Activated CD4-positive, alpha-beta T cell treated with anti-CD3 and anti-CD28 coated beads, Interleukin-2, amount 50 U/mL, for 1 hour (primary cell): ENCODE measurements around the gene SH3YL1.

ENCODE experiments used
- DNase-seq: peaks from one replicate; pipeline ENCODE4 v3.0.0-alpha.2; 2020

SH3YL1 gene

GRCh38 chr2:255195-255594 is 8.6 kb downstream of the SH3YL1 start:
- DNase-seq = no peak

DNA sequence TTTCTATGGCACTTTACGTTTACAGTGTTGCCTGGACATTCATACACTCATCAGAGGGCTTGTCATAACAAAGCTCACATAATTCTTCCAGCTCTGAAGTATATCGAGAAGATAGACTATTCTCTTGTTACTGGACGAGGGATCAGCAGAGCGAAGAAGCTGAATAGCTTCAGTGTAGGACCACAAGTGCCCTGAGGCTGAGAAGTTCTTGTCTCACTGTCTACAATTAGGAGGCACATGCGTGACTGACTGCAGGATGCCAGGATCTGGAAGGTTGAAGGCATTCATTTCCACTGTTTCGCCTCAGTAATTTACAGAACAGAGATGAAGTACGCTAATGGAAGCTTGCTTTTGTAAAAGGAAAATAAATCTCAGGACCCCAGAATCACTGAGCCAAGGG is 9.6 kb downstream of the SH3YL1 start:
- DNase-seq = no peak

- DNase-seq = no peak
Observed at GRCh38 chr2:253202-253638, 10.6 kb downstream of the SH3YL1 start.

DNA sequence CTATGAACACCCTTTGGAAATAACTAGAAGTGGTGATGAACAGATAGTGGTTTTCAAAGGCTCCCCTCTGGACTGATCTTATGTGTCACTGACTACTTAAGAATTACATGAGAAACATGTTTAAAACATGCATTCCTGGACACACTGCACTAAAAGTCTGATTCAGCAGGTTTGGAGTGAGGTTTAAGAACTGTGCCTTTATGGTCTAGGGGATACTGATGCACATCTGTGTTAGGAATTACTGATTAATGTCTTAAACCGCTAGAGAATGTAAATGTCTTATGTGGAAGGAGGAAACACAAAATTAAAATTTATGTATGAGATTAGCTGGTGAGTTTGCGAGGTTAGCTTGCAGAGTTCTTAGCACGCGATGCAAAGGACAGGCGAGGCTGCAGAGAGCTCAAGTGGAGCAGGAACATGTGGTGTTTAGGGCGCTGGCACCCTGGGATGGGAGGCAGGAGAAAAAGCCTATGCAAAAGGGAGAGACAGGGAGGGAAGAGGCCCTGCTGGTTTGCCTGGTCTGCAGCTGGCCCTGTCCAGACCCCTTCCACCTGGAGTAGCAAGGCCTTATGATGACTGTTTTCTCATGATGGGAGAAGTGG is 11.7 kb downstream of the SH3YL1 start:
- no peak for DNase-seq

- DNase-seq = no peak
Observed at GRCh38 chr2:249538-250042, 14.2 kb downstream of the SH3YL1 start.

DNA sequence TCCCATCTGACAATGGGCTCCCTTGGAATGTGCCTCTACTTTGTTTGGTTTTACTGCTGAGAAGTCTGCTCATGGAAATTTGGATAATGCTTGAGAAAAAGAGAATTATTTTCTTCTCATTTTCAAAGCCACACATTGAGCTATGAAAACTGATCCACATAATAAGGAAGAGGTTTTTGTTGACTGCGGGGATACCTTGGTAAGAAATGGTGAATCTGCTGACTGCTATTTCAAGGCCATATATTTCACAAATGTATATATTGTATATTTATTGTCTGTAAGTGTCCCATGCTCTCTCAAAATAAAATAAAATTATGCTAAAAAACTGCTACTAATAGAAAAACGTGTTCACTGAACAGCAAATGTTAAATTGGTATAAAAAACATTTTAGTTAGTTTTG is 15.1 kb downstream of the SH3YL1 start:
- no peak for DNase-seq

DNA sequence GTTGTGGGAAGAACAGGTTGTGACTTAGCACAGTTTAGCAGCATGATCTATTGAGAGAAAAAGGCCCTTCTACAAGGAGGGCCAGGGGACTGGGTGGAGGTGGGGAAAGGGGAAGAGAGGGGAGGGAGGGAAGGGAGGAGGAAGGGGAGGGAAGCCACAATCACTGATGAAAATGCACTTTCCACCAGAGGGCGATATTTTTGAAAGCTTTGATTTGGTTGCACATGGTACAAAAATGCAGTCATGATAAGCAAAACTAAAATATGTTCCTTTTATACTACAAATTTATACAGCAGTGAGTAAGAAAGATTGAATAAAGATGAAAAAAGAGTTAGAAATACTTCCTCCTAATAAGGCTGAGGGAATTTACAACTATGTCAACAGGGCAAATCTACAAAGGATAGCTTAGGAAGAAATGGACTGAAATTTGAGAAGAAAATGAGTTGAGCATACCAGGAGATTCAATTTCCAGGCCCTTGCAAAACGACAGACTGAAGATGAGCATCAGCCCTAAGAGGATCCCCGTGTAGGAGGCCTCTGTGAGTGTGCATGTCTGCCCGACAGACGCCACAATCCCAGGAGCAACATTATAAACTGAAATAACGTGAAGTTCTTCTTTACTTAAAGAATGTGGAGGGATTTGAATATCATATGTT is 17.2 kb downstream of the SH3YL1 start:
- DNase-seq = no peak

DNA sequence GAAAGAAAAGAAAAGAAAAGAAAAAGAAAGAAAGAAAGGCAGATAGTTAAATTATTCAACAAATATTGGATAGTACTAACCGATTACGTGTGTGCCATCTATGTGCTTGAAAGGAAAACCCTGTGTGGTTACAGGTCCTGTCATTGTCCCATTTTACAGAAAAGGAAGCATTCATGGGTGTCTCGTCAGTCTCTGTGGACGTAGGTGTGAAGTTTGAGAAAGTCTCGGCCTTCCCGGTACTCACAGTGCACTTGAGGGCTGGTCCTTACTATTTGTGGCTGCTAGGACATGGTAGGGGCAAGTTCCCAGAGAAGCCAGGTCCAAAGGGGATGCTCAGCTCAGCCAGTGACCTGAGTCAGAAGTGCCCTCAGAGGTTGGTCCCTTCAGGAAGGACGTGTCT is 19.3 kb downstream of the SH3YL1 start:
- no peak for DNase-seq

DNA sequence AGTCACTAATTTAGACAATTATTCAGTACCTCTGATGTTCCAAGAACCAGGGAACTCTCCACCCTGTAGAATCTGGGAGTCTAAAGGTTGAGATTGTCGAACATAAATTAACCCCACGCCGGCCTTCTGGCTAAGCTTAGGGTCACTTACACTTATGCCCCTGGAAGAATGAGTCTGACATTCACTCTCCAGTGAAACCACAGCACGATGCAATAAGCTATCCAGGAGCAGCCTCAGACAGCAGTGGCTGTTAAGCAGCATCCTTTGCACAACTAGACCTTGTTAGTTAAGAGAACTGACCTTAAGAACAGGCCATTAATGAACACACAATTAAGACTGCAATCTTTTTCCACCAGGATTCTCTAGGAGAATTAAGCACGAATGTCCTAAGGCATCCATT is 25.0 kb downstream of the SH3YL1 start:
- DNase-seq = no peak

DNA sequence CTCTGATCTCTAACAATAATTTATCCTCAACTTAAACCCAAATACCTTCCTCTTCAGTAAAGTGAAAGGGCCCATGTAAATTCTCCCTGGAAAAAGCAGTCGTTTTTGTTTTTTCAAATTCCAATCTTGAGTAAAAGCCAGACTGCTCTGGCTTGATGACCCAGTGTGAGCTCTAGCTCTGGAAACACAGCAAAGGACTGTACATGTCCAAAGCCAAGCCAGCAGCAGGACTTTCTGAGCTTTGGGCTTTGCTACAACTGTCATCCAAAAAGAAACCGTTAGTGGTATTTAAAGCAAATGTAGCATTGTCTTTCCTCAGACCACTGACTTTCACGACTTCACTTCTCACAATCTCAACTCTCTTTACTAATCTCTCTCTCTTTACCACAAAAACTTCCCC is 25.4 kb downstream of the SH3YL1 start:
- DNase-seq = no peak

- no peak for DNase-seq
Observed at GRCh38 chr2:237878-238277, 26.0 kb downstream of the SH3YL1 start.

DNA sequence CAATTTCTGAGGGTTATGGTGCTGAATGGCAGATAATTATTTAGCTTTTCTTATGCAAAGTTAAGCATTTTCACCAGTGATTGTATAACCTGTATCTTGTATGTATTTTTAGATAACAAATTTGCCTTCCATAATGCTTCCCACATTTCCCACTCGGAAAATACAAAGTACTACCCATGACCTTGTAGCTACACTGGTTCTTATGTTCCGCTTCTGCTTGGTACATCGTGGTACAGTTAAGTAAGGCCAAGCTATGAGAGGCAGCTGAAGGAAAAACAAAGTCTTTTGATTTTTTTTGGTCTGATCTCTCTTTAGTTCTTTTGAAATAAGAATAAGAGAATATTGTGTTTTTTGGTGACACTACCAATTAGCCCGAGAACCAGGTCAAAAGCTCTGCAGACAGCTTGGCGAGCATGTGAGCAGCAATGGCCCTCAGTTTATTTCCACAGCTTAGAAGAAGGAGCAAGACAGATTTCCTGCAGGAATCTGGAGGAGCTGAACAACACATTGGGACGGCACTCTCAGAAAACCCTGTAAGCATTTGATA is 26.8 kb downstream of the SH3YL1 start:
- DNase-seq = no peak

GRCh38 chr2:234421-234820 is 29.4 kb downstream of the SH3YL1 start:
- DNase-seq = no peak

DNA sequence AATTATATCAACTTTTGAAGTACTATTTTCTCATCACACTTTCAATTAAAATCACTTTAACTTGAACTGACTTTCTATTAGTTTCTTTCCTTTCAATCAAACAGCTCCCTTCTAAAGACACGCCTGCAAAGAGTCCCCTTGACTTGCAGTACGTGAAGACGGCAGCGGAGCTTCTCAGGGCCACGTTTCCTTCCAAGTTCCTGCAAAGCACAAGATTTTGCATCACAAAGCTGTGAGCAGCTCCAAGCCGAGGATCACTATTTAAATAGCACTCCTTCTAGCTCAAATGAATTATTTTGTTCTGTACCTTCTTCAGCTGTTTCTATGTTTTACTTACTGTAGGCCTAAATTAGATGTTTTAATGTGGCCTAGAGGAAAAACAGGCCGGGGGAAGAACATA is 30.8 kb downstream of the SH3YL1 start:
- DNase-seq = no peak

DNA sequence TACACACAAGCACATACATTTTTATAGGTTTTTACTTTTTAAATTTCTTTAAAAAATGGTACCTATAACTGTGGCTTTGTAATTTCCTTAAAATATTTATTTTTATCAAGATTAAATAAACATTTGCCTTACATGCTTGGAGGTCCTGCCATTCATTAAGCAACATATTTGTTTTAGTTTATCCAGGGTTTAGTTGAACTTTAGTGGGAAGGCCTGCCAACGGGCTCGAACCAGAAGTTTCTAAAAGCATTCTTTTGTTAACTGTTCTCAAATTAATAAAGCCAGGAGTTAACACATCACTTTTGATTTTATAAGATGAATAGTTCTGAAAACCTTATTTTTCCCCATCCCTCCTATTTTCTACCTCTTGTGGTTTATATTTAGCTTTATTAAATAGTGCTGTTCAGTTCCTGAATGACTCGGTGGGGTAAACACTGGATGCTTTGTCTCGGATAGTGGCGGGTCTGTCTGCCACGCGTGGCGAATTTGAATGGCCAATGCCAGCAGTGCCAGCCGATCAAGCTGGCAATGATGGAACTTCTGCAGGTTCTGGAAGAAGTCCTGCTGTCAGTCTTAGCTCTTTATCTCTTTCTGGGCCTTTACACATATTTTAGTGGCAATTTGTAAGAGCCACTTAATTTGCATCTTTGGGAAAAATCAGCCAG is 32.2 kb downstream of the SH3YL1 start:
- DNase-seq = no peak

DNA sequence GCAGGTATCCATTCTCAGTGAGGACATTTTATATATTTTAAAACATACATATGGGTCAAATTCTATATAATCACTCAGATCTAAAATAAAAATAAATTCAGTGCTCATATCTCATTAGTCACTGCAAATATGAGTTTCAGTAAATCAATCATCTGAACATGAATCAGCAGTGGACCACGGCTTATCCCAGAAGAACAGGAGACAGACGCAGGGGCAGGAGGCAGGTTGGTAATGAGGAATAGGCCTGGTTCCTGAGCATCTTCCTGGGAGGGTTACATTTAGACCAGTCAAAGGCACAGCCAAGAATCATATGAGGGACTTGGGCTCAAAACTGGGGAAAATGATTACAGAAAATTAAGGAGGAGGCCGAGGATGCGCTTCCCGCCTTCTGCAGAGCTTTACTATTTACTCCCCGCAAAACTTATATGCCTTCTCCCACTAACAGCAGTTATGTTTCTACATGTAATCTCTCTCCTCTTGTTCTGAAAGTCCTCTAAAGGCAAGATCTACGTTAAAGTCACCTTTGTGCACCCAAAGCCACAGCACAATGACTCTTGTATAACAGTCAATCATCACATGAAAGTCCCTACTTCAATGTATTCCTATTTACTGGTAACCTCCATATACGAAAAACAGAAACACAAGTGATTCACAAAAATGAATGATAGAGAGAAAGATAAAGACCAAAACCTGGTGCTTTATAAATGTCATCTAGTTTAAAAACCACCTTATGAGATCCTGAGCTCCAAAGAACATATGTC is 35.1 kb downstream of the SH3YL1 start:
- DNase-seq = no peak

- DNase-seq = no peak
Observed at GRCh38 chr2:228115-228514, 35.7 kb downstream of the SH3YL1 start.

- DNase-seq = no peak
Observed at GRCh38 chr2:223971-224760, 39.7 kb downstream of the SH3YL1 start.

DNA sequence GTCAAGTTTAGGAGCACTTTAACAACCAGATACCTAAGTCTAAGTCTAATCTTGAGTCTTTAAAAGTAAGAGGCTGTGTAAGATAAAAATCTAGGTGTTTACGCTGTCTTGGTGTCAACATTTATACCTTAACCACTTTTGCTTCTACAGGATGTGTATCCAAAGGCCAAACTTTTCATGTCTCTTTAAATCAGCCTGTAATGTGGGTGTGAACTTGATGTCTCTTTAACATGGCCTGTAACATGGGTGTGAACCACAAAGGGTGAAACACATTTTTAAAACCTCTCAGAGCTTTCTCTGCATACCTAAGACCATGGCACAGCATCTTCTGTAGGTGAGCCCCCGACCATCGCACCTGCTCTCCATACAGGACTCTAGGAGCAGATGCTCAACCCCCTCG is 40.4 kb downstream of the SH3YL1 start:
- no peak for DNase-seq

DNA sequence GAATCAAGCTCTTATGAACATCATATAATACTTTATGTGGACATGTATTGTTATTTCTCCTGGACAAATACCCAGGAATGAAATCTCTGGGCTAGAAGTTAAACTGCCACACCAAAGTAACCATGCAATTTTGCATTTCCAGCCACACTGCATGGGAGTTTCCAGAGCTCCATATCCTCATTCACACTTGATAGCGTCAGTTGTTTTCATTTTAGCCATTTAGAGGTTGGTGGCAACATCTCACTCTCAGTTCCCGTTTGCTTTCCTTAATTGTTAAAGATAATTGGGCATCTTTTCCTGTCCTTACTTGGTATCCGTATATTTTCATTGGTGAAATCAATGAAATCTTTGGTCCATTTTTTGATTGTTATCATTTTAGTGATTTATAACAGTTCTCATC is 47.8 kb downstream of the SH3YL1 start:
- DNase-seq = no peak

DNA sequence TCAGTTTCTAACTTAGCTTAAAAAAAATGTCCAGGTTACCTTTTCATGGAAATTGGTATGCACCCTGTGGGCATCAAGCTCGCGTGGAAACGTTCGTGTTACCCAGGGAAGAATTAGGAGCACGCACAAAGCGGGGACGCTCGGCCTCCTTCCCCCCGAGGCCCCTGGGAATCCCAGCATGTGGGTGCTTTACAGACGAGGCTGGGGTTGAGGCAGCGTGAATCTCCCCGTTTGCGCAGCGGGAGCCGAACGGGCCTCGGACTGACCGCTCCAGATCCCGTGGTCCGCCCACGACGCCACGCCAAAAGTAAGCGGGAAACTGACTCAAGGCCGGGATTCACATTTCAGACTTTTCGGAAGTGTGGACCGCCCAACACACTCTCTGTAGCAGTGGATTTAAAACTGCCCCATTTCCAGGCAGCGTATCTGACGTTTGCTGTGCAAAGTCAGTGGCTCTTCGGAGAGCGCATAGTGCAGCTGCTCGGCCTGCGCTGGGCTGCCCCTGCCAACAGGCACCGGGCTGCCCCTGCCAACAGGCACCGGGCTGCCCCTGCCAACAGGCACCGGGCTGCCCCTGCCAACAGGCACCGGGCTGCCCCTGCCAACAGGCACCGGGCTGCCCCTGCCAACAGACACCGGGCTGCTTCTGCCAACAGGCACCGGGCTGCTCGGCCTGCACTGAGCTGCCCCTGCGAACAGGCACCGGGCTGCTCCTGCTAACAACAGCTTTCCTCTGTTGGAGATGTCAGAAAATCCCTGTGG is 49.7 kb downstream of the SH3YL1 start:
- DNase-seq = no peak
